NT2/D1 (cell line): ENCODE data around the gene FRMD5.

Source experiments
- DNase-seq: peaks from one replicate; pipeline ENCODE4 v3.0.0-alpha.2; 2011; ENCODE audit warnings: low read depth, low spot score
- H3K27me3 ChIP-seq: 2 replicates; pipeline ENCODE4 v1.6.0; 2011; ENCODE audit warnings: mild to moderate bottlenecking; ENCODE audit not compliant: insufficient read length, insufficient read depth
- H3K36me3 ChIP-seq: 2 replicates; pipeline ENCODE4 v1.6.1; 2011; ENCODE audit warnings: mild to moderate bottlenecking, low read length, mixed read lengths; ENCODE audit not compliant: insufficient read depth, insufficient read length
- H3K4me1 ChIP-seq: 2 replicates; pipeline ENCODE4 v1.5.1; 2011; ENCODE audit not compliant: insufficient read depth, insufficient read length
- H3K4me3 ChIP-seq: 2 replicates; pipeline ENCODE4 v1.5.1; 2011; ENCODE audit warnings: low read depth; ENCODE audit not compliant: insufficient read length
- H3K9ac ChIP-seq: 2 replicates; pipeline ENCODE4 v1.6.0; 2011; ENCODE audit warnings: low read depth; ENCODE audit not compliant: insufficient read length
- H3K9me3 ChIP-seq: 2 replicates; pipeline ENCODE4 v1.5.1; 2011; ENCODE audit warnings: mild to moderate bottlenecking, low read length; ENCODE audit not compliant: insufficient read depth
- SUZ12 ChIP-seq: IDR thresholded peaks from 2 replicates; pipeline ENCODE4 v1.6.1; 2011; ENCODE audit not compliant: insufficient read length, insufficient read depth; ENCODE audit errors: extremely low read depth
- YY1 ChIP-seq: IDR thresholded peaks from 2 replicates; pipeline ENCODE4 v1.6.1; 2011; ENCODE audit not compliant: insufficient read length, insufficient read depth
- ZNF274 ChIP-seq: IDR thresholded peaks from 2 replicates; pipeline ENCODE4 v1.6.1; 2011; ENCODE audit warnings: mild to moderate bottlenecking, low read depth, low read length

The FRMD5 gene

GRCh38 chr15:44193651-44194322 lies 1.3 kb downstream of the FRMD5 start:
- Histone ChIP-seq H3K27me3 (peaks cover 43% of the 10 kb centered on the region), H3K4me3 (peak overlapping the region; percentile 54), H3K4me1 (no peaks in the 10 kb centered on the region), H3K9ac (no peak overlapping the region), H3K36me3 (no peaks in the 10 kb centered on the region), H3K9me3 (no peaks in the 10 kb centered on the region)
- TF ChIP-seq SUZ12 = no peak
- no peak for TF ChIP-seq YY1
- no peak for DNase-seq

- no peak for TF ChIP-seq SUZ12
- no peak for TF ChIP-seq YY1
- TF ChIP-seq ZNF274 = no peak
- no peaks in the 10 kb centered on the region for H3K4me1 ChIP-seq
Observed at GRCh38 chr15:44188795-44189194, 6.3 kb downstream of the FRMD5 start.

GRCh38 chr15:44186705-44187104 lies 8.4 kb downstream of the FRMD5 start:
- no peaks in the 10 kb centered on the region for H3K4me1 ChIP-seq
- peaks cover 2% of the 10 kb centered on the region for H3K27me3 ChIP-seq
- TF ChIP-seq ZNF274 = no peak
- no peak for TF ChIP-seq YY1
- TF ChIP-seq SUZ12 = no peak
- H3K9ac ChIP-seq = no peak overlapping the region
- H3K9me3 ChIP-seq = no peaks in the 10 kb centered on the region
- no peak overlapping the region for H3K4me3 ChIP-seq
- no peak for DNase-seq
- no peaks in the 10 kb centered on the region for H3K36me3 ChIP-seq

More at GRCh38 chr15:44188795-44189194, 6.3 kb downstream of the FRMD5 start:
- Histone ChIP-seq H3K36me3 (no peaks in the 10 kb centered on the region), H3K9me3 (no peaks in the 10 kb centered on the region), H3K4me3 (no peak overlapping the region), H3K9ac (no peak overlapping the region), H3K27me3 (peaks cover 22% of the 10 kb centered on the region)
- DNase-seq = no peak

- no peak overlapping the region for H3K9ac ChIP-seq
- TF ChIP-seq ZNF274 = no peak
- TF ChIP-seq YY1 = no peak
- no peak for TF ChIP-seq SUZ12
- no peak overlapping the region for H3K4me3 ChIP-seq
- H3K27me3 ChIP-seq = no peaks in the 10 kb centered on the region
- no peaks in the 10 kb centered on the region for H3K9me3 ChIP-seq
- no peak for DNase-seq
- no peaks in the 10 kb centered on the region for H3K36me3 ChIP-seq
- no peaks in the 10 kb centered on the region for H3K4me1 ChIP-seq
Observed at GRCh38 chr15:44183363-44183762, 11.7 kb downstream of the FRMD5 start.

- no peak for DNase-seq
- Histone ChIP-seq H3K36me3 (no peaks in the 10 kb centered on the region), H3K4me1 (no peaks in the 10 kb centered on the region), H3K27me3 (no peaks in the 10 kb centered on the region), H3K9me3 (no peaks in the 10 kb centered on the region), H3K9ac (no peak overlapping the region), H3K4me3 (no peak overlapping the region)
- no peak for TF ChIP-seq SUZ12
- TF ChIP-seq YY1 = no peak
- TF ChIP-seq ZNF274 = no peak
Observed at GRCh38 chr15:44181410-44181809, 13.7 kb downstream of the FRMD5 start.

- Histone ChIP-seq H3K4me1 (no peaks in the 10 kb centered on the region), H3K4me3 (no peak overlapping the region), H3K9ac (no peak overlapping the region), H3K27me3 (no peaks in the 10 kb centered on the region), H3K36me3 (no peaks in the 10 kb centered on the region), H3K9me3 (no peaks in the 10 kb centered on the region)
- no peak for DNase-seq
- TF ChIP-seq YY1 (no peak), SUZ12 (no peak), ZNF274 (no peak)
Observed at GRCh38 chr15:44177139-44177538, 17.9 kb downstream of the FRMD5 start.

GRCh38 chr15:44173813-44174212 lies 21.3 kb downstream of the FRMD5 start:
- Histone ChIP-seq H3K9me3 (no peaks in the 10 kb centered on the region), H3K4me1 (no peaks in the 10 kb centered on the region), H3K27me3 (no peaks in the 10 kb centered on the region), H3K36me3 (no peaks in the 10 kb centered on the region), H3K4me3 (no peak overlapping the region), H3K9ac (no peak overlapping the region)
- TF ChIP-seq SUZ12 = no peak
- no peak for TF ChIP-seq YY1
- no peak for TF ChIP-seq ZNF274
- DNase-seq = no peak

- no peak overlapping the region for H3K9ac ChIP-seq
- H3K4me3 ChIP-seq = no peak overlapping the region
- no peaks in the 10 kb centered on the region for H3K36me3 ChIP-seq
- H3K27me3 ChIP-seq = no peaks in the 10 kb centered on the region
- no peak for DNase-seq
- TF ChIP-seq SUZ12 (no peak), YY1 (no peak), ZNF274 (no peak)
- no peaks in the 10 kb centered on the region for H3K4me1 ChIP-seq
- H3K9me3 ChIP-seq = no peaks in the 10 kb centered on the region
Observed at GRCh38 chr15:44163370-44163769, 31.7 kb downstream of the FRMD5 start.
